ENCODE results near the gene KCNJ1.

Gene KCNJ1

DNA sequence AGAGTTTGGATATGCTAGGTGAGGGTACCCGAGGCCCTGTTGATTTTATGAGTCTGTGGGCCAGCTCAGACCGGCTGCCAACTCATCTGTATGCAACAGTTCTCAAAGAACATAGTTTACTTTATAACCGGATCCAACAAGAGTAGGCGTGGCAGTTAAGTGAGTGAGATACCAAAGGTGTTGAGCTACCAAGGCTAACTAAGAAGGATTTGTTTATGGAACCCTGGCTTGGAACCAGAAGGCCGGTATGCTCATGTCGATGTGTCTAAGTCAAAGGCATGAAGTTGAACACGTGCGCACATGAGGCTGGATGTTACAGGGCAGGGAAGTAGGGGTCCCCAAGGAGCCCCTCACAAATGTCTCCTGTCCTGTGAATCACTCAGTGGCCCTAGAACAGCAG lies at the start of gene KCNJ1:
KCNJ1 (minus strand) TSS at position 20 of the 400 bp plus-strand sequence. CDS start 27,053 bp downstream, outside the sequence.
- DNase-seq (ENCODE audit: low read depth): no peak

DNA sequence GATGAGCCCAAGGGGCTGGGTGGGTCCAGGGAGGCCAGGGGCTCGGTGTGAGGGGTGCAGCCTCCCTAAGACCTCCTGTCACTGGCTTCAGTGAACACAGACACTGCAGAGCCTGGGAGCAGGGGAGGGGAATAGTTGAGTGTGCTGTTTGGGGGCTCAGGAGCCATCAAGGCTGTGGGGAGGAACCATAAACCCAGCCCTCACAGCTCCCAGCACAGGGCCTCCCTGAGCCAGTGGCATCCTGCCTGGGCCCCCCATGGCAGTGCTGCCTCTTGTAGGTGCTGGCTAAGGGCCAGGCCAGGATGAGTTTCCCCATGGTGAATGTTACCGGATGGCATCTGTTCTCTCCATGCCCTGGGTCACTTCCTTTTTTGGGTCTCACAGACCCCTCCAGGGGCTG lies 49.6 kb upstream of the KCNJ1 start:
- DNase-seq (ENCODE audit: low read depth): no peak

DNA sequence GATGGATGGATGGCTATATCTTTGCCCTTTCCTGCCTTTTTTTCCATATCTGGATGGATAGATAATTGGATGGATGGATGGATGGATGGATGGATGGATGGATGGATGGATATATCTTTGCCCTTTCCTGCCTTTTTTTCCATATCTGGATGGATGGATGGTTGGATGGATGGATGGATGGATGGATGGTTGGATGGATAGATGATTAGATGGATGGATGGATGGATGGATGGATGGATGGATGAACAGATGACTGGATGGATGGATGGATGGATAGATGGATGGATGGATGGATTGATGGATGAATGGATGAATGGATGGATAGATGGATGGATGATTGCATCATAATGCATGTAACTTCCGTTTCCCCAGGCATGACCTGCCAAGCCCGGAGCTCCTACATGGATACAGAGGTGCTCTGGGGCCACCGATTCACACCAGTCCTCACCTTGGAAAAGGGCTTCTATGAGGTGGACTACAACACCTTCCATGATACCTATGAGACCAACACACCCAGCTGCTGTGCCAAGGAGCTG lies 49.0 kb upstream of the KCNJ1 start:
- DNase-seq (ENCODE audit: low read depth): no peak

DNA sequence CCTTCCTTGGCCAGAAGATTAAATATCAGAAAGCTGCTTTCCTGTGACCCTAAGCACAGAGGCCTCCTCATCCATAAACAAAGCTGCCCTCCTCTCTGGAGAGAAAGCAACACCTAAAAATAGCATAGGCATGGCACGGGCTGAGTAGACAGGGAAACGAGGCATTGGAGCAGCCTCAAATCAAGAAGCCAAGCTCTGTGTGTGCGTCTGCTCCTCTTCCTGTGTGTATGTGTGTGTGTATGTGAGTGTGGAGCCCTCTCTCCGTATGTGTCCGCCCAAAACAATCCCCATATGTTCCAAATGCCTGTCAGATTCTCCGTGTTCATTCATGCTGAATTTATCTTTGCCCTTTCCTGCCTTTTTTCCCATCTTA lies 48.0 kb upstream of the KCNJ1 start:
- no peak for DNase-seq (ENCODE audit: low read depth)

DNA sequence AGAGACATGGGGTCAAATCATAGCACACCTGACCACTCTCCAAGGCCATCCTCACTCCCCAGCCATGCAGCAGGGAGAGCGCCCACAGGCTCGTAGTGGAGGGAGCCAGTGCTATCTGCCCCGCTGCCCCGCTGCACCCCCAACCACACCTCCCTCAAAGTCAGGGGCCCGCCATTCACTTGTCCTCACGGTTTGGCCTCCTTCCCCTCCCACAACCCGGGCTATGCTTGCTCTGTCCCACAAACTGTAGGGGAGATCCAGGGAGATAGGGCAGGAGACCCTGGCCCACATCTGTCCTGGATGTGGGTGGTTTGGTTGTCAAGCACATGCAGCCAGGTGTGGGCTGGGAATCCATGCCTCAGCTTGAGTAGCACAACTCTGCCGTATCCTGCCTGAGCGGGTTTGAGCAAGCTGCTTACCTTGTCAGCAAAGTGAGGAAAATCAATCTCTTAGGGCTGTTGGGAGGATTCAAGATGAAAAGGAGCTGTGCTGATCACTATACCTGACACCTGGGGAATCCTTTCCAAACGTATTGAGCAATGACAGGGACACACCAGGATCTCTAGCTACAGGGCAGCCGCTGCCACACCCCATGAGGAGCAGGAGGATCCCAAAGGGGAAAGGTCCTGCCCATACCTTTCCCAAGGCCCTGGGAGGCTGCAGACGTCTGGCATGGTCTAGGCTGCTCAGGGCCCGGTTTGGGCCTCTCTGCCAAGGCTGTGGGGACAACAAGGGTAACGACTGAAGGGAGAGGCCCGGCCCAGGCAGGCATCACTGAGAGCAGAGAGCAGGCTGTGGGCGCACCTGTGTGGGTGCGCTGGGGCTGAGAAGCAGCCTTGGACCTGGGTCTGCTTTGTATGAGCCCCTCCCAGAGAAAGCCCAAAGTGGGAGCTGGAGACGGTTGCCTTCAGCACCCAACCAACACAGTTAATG lies 47.4 kb upstream of the KCNJ1 start:
- no peak for DNase-seq (ENCODE audit: low read depth)

DNA sequence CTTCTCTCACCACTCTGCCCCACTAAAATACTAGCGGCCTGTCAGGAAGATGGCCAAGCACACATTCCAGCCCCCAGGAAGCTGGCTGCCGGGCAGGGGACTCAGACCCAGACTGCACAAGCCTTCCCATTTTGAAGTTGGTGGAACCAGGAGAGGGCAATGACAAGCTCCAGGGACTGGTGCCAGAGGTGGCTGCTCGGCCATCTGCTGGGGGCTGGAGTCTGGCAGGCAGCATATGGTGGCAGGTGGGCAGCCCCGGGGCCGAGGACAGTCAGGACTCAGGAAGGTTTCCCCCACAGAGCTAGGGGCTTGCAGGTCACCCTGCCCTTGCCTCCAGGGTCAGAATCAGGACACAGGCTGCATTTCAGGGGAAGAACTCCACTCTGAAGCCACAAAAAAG lies 46.7 kb upstream of the KCNJ1 start:
- DNase-seq (ENCODE audit: low read depth): no peak

DNA sequence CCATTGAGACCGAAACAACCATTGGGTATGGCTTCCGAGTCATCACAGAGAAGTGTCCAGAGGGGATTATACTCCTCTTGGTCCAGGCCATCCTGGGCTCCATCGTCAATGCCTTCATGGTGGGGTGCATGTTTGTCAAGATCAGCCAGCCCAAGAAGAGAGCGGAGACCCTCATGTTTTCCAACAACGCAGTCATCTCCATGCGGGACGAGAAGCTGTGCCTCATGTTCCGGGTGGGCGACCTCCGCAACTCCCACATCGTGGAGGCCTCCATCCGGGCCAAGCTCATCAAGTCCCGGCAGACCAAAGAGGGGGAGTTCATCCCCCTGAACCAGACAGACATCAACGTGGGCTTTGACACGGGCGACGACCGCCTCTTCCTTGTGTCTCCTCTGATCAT lies 44.6 kb upstream of the KCNJ1 start:
- DNase-seq (ENCODE audit: low read depth): no peak

DNA sequence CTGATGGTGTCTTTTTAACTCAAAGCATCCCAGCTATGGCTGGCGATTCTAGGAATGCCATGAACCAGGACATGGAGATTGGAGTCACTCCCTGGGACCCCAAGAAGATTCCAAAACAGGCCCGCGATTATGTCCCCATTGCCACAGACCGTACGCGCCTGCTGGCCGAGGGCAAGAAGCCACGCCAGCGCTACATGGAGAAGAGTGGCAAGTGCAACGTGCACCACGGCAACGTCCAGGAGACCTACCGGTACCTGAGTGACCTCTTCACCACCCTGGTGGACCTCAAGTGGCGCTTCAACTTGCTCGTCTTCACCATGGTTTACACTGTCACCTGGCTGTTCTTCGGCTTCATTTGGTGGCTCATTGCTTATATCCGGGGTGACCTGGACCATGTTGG lies 44.1 kb upstream of the KCNJ1 start:
- DNase-seq (ENCODE audit: low read depth): no peak

DNA sequence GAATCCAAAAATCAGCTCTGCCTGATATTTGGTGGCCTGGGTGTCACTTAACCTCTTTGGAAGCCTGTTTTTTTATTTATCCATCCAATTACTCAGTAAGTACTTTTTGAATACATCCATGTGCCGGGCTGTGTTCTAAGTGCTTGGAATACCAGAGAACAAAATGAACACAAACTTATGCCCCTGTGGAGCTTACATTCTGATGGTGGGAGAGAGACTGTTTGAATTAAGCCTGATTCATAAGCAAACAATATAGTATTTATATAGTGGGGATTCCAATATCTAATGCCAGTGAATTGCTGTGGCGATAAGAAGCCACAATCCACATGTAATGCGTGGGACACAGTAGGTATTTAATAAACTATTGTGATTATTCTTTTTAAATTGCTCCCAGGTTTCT lies 43.5 kb upstream of the KCNJ1 start:
- DNase-seq (ENCODE audit: low read depth): no peak

DNA sequence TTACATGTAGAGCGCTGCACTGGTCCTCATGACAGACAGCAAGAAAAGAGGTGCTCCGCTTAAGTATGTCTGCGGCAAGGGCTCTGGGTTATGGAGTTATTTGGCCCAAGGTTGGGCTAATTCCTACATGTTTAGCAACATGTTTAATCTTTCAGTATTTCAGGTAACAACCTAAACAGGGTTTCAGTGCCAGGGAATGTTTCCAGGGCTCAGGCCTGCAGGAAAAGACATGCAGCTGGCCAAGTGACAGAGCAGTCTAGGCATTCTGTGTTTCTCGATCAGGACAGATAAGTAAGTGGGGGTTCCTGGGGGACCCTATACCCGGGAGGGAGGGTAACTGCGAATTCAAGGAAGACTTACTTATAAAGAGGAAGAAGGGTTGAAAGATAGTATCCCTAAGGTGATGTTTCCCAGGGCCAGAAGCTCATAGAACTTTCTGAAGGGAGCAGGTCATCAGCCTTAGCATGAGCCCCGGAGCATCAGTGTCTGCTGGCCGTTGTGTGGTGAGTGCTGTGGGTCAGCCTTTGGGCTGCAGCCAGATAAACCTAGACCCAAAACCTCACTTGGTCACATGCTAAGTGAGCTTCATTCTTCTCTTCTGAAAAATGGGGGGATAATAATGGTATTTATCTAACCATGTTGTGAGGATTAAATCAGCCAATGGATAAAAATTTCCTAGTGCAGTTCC lies 42.5 kb upstream of the KCNJ1 start:
- DNase-seq (ENCODE audit: low read depth): no peak

DNA sequence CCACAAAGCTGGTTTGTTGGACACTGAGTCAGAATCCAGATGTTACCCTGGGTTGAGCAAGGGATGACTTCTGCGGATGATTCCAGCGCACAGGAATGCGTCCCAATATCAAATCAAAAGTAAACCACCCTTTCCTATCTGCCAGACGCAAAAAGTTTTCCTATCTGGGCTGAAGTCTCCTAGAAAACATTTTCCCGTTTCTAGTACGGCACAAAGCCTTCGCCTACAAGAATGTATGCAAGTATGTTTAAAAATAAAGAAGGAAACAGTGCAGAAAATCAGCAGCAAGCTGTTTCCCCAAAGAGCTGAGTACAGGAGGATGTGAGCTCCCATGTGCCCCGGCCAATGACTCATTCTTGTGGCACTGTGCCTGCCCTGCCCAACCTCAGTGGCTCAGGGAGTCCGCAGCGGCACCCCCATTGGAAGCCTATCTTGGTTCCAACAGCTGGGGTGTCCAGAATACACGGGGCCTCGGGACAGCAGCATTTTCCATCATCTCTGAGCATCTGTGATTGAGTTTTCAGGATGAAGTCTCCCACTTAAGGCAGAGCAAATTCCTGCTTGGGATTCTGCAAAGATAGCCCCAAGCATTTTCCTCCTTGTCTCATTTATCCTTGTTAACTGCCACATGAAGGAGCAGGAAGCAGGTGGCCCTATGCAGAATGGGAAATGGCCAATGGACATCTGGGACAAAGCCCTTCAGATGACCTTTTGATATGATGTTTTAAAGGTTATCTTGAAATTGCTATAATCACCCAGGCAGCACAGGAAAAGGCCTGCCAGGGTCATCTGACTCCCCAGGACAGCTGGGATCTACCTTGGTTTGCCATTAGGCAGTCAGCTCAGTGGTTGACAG lies 41.5 kb upstream of the KCNJ1 start:
- DNase-seq (ENCODE audit: low read depth): no peak

DNA sequence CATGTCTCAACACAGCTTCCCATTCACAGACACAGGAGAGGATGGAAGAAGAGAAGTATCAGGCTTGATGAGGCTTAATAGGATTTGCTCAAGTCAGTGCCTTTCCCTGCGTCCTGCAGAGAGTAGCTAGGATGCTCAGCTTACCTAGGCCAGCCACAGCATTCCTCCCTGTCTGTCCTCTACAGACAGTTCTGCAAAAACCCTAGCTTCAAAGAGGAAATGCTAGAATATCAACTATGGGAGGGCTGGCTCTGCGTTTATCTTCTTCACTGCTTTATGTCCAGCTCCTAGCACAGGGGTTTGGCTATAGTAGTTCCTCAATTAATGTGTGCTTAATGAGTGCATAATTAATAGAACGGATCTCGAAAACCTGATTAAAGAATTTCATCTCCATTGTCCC lies 40.5 kb upstream of the KCNJ1 start:
- DNase-seq (ENCODE audit: low read depth): no peak

DNA sequence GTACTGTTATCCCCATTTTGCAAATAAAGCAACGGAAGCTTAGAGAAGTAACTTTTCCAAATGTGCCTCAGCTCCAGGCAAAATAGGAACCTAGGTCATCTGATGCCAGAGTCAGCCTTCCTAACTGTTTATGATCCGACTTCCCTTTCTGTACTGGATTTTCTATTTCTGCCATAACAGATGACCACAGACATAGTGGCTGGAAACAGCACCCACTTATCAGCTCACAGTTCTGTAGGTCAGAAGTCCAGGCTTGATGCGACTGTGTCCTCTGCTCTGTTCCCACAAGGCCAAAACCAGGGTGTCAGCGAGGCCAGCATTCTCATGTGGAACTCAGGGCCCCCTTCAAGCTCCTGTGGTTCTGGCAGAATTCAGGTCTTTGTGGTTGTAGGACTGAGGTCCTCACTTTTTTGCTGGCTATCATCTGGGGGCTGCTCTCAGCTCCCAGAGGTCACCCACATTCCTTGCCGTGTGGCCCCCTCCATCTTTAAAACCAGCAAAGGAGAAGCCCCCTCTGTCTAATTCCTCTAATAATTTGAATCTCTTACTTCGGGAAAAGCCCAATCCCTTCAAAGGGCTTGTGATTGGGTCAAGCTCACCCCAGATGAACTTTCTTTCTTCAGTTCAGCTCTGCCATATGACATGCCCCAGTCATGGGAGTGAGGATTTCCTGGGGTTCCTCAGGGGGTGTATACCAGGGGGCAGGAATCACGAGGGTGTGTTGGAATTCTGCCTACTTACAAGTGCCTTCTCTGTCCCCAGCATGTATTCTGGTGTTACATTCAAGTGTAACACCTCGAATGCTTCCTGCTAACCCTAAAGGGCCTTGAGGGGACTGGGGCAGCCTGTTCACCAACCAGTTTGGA lies 39.3 kb upstream of the KCNJ1 start:
- DNase-seq (ENCODE audit: low read depth): no peak

DNA sequence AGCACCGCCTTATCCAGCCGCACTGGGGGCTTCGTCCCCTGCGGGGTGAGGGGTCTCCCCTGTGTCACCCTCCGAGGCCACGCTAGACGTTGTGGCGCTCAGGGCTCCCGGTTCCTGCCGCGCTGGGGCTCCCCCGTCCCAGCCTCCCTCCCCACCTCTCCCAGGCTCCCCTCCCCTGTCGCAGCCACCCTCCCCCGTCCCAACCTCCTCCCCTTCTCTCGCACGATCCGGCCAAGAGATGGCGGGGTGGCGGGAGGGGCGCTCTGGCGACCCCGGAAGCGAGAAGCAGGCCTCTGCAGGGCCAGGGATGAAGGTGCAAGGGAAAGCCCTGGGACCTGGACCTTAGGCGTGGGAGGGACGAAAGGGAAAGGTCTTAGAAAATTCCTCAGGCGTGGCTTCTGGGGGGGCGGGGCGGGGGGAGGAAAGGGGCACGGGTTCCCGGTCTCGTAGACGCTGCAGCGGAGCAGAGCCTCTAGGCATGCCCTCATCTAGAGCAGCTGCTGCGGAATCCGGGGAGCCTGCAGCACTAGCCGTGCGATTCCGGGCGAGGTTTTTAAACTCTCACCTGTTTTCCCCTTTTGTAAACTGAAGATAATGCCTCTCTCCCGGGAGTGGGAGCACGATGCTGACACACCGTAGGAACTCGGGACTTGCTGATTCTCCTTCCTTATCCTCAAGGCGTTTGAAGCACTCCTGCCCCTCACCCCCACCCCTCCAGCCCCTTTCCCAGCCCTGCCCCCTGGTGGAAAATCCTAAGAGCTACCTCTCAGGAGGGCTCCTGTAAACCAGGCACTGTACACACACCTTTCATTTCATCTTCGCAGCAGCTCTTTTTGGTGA lies 38.5 kb upstream of the KCNJ1 start:
- no peak for DNase-seq (ENCODE audit: low read depth)

DNA sequence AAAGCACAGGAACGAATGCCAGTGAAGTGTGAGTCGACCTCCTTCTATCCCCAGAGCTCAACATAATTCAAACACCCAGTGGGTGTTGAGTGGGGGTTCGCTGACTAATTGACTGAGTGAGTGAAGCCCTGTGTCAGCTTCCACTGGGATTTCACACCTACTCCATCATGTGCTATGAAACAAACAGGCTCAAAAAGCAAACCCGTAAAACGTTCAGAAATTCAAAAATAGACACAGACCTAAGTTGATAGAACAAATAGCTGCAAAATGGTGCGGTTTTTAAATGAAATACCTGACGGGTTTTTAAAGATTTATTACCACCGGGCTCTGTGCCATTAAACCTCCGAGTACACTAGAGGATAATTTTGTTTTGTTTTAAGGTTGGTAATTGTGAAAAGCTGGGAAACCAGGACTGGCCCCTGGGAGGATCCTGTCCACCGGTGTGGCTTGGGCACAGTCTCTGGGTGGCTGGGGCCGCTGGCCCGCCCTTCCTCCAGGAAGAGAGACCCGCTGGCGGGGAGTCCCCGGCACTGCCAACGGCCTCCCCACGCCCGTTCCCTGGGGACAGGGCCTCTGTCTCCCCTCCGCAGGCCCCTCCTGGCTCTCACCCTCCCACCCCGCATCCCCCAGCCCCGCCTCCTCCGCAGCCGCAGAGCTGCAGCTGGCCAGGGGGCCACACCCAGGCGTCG lies 37.7 kb upstream of the KCNJ1 start:
- no peak for DNase-seq (ENCODE audit: low read depth)

DNA sequence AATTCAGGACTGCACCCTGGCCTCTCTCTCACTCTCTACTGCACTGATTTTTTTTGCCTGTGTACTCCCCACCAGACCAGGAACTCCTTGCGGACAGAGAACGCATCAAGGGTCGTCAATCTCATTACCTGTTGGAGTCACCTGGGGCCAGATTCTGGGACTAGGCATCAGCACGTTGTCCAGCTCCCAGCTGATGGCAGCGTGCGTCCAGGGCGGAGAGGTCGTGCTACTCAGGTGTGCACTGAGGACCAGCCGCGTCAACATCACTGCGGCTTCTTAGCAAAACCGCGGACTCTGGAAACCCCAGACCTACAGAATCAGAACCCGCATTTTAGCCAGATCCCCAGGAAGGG lies 37.2 kb upstream of the KCNJ1 start:
- no peak for DNase-seq (ENCODE audit: low read depth)

DNA sequence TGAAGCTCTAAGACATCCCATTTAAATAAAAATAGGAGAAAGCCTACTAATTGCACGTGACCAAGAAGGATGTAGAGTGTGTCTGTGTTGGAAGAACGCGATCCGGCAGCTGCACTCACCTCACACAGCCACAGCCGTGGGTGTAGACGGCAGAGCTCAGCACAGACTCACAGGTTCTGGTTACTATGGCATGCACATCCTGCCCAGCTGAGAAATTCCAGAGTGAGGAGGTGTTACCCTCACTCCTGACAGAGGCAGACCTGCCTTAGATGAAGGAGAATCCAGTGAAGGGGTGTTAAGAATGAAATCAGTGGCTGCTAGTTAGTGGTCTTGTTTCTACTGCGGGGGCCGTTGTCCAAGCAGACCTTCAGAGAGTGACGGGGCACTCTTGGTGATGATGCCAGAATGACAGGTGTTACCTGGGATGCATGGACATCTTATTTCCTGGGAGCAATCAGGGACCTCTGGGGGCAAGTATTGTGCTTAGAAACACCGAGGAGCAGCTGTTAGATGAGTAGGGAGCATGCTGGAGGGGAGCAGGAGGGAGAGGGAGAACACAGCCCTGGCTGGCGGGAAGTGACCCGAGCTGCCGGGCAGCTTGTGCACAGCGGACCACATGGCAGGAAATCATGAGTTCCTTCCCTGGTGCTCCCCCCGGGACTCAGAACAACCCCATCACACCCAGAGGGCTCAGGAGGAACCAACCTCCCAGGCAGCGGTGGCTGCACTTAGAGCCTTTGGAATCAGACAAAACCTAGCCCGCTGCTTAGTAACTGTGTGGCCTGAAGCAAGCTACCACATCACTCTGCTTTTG lies 36.4 kb upstream of the KCNJ1 start:
- no peak for DNase-seq (ENCODE audit: low read depth)

DNA sequence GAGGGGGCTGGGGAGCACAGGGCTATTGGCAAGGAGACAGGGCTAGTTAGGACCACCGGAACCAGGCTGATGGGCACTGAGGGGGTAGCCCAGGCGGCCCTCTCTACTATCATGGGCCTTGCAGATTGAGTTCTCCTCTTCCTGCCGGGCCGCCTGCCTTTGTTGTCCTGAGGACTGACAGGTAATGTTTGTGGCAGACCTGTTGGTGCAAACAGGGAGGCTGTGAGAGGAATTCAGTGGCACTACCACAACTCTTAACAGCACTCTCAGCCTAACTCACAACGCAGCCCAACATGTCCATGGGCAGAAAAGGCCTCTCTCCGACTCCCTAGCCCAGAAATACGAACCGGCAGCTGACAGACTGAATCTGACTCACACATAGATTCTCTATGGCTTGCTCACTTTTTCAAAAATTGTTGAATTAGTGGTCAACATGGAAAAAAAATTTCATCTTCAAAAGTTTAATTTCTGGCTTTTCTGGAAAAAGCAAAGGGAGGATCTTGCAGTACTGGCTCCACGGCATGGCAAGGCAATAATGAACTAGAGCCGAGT lies 35.5 kb upstream of the KCNJ1 start:
- no peak for DNase-seq (ENCODE audit: low read depth)

All from stimulated activated CD8-positive, alpha-beta memory T cell treated with anti-CD3 and anti-CD28 coated beads, Interleukin-12 subunit alpha, Interleukin-12 subunit beta, amount 100 ng/mL, for 4 hours (primary cell).